Osteoblast (primary cell): ENCODE data around the gene ZDHHC24. TPM values are rescaled to one million over a fixed set of nuclear protein-coding genes. Genes with fewer than 3 reads are reported as not detected.

Experiments used
- DNase-seq: peaks from one replicate; pipeline ENCODE4 v3.0.0; 2011; ENCODE audit warnings: low spot score, mixed read lengths; ENCODE audit not compliant: insufficient read length; ENCODE audit errors: missing footprints
- H2AFZ ChIP-seq: 2 replicates; pipeline ENCODE4 v1.6.0; 2011; ENCODE audit warnings: mild to moderate bottlenecking, low read length
- H3K27ac ChIP-seq: 2 replicates; pipeline ENCODE4 v1.5.1; 2011; ENCODE audit warnings: mild to moderate bottlenecking, low read depth, low read length, moderate library complexity
- H3K27me3 ChIP-seq: 2 replicates; pipeline ENCODE4 v1.6.0; 2012; ENCODE audit warnings: mild to moderate bottlenecking, control low read depth, inconsistent platforms, low read length, moderate library complexity; ENCODE audit not compliant: insufficient read depth
- H3K36me3 ChIP-seq: 2 replicates; pipeline ENCODE4 v1.5.1; 2011; ENCODE audit warnings: mild to moderate bottlenecking, low read length, control low read depth, moderate library complexity; ENCODE audit not compliant: insufficient read depth
- H3K4me1 ChIP-seq: 2 replicates; pipeline ENCODE4 v1.5.1; 2011; ENCODE audit warnings: mild to moderate bottlenecking, low read length, control low read depth, moderate library complexity; ENCODE audit not compliant: insufficient read depth
- H3K4me2 ChIP-seq: 2 replicates; pipeline ENCODE4 v1.6.0; 2011; ENCODE audit warnings: mild to moderate bottlenecking, low read length; ENCODE audit not compliant: insufficient read depth
- H3K4me3 ChIP-seq: fragments of 200-600 bp; sonication (generic); 3 replicates; pipeline ENCODE4 v1.5.1; 2012; ENCODE audit warnings: mild to moderate bottlenecking, low read length, inconsistent platforms; ENCODE audit not compliant: insufficient read depth
- H3K79me2 ChIP-seq: 2 replicates; pipeline ENCODE4 v1.6.0; 2012; ENCODE audit warnings: mild to moderate bottlenecking, low read length, control low read depth, inconsistent platforms; ENCODE audit not compliant: insufficient read depth
- H3K9me3 ChIP-seq: 2 replicates; pipeline ENCODE4 v1.5.1; 2011; ENCODE audit warnings: low read depth, low read length, control low read depth
- H4K20me1 ChIP-seq: 2 replicates; pipeline ENCODE4 v1.6.0; 2012; ENCODE audit warnings: mild to moderate bottlenecking, low read length, control low read depth; ENCODE audit not compliant: insufficient read depth
- CTCF ChIP-seq: IDR thresholded peaks from 2 replicates; pipeline ENCODE4 v1.5.1; 2011; ENCODE audit warnings: mild to moderate bottlenecking, low read depth, low read length, moderate library complexity; ENCODE audit errors: extremely low read depth
- total RNA-seq: library from RNA; depleted of rRNA; stranded (reverse); fragments of >200 nt; gene quantifications from 2 replicates; pipeline ENCODE4 v1.2.3, GENCODE V29; 2012

The ZDHHC24 gene
- total RNA-seq, 1 donor: 10.5 TPM

GRCh38 chr11:66530927-66531709, 14.7 kb downstream of the ZDHHC24 start:
- peaks cover 7% of the 10 kb centered on the region for H3K36me3 ChIP-seq
- no peak overlapping the region for H3K4me2 ChIP-seq
- no peak overlapping the region for H3K4me3 ChIP-seq
- H2AFZ ChIP-seq: no peak overlapping the region
- H3K9me3 ChIP-seq: no peaks in the 10 kb centered on the region
- TF ChIP-seq CTCF: no peak
- H3K27me3 ChIP-seq: no peaks in the 10 kb centered on the region
- H4K20me1 ChIP-seq: no peaks in the 10 kb centered on the region
- no peaks in the 10 kb centered on the region for H3K4me1 ChIP-seq
- no peak overlapping the region for H3K27ac ChIP-seq
- peak; percentile 30 for DNase-seq
- H3K79me2 ChIP-seq: no peaks in the 10 kb centered on the region

GRCh38 chr11:66529655-66530054, 16.2 kb downstream of the ZDHHC24 start:
- TF ChIP-seq CTCF: no peak
- Histone ChIP-seq H3K4me1 (no peaks in the 10 kb centered on the region), H3K4me3 (no peak overlapping the region), H3K79me2 (no peaks in the 10 kb centered on the region), H3K27me3 (no peaks in the 10 kb centered on the region), H3K9me3 (no peaks in the 10 kb centered on the region), H2AFZ (no peak overlapping the region), H4K20me1 (no peaks in the 10 kb centered on the region), H3K27ac (no peak overlapping the region), H3K4me2 (no peak overlapping the region), H3K36me3 (no peaks in the 10 kb centered on the region)
- DNase-seq: peak; percentile 0

- H3K27me3 ChIP-seq: no peaks in the 10 kb centered on the region
- no peak overlapping the region for H3K4me2 ChIP-seq
- no peaks in the 10 kb centered on the region for H3K79me2 ChIP-seq
- H4K20me1 ChIP-seq: no peaks in the 10 kb centered on the region
- no peak for TF ChIP-seq CTCF
- no peaks in the 10 kb centered on the region for H3K9me3 ChIP-seq
- H2AFZ ChIP-seq: no peak overlapping the region
- H3K4me3 ChIP-seq: no peak overlapping the region
- no peak overlapping the region for H3K27ac ChIP-seq
- H3K36me3 ChIP-seq: no peaks in the 10 kb centered on the region
- DNase-seq: peak; percentile 26
- H3K4me1 ChIP-seq: no peaks in the 10 kb centered on the region
These were observed 16.8 kb downstream of the ZDHHC24 start for GRCh38 chr11:66529069-66529468.

GRCh38 chr11:66524304-66525040, 21.4 kb downstream of the ZDHHC24 start:
- Histone ChIP-seq H3K27ac (no peak overlapping the region), H4K20me1 (no peaks in the 10 kb centered on the region), H3K4me3 (no peak overlapping the region), H3K27me3 (no peaks in the 10 kb centered on the region), H3K9me3 (no peaks in the 10 kb centered on the region), H3K4me1 (no peaks in the 10 kb centered on the region), H3K4me2 (no peak overlapping the region), H3K36me3 (peaks cover 32% of the 10 kb centered on the region), H2AFZ (no peak overlapping the region), H3K79me2 (no peaks in the 10 kb centered on the region)
- peak; percentile 77 for DNase-seq
- no peak for TF ChIP-seq CTCF
